Central memory CD4-positive, alpha-beta T cell (primary cell): ENCODE results near the gene TRIP10.
A peak's percentile ranks its signal among the peaks of the same experiment; 100 is the strongest.
"Not testable (repeated sequence)": the region's sequence is repeated elsewhere in the genome, so short reads cannot be mapped to it uniquely, and the experiment has no call there.

ENCODE experiments used
- DNase-seq: peaks from one replicate; pipeline ENCODE4 v3.0.0; 2022

TRIP10 gene

GRCh38 chr19:6800160-6800790 lies 60.8 kb downstream of the TRIP10 start:
- not testable (repeated sequence) for DNase-seq

- peak; percentile 17 for DNase-seq
Observed at GRCh38 chr19:6800991-6801484, 61.6 kb downstream of the TRIP10 start.
